HEK293 (cell line): Measurements from ENCODE around the gene PTPRN2.

Experiments used
- BCL11A ChIP-seq: fragments of 450-650 bp; formaldehyde crosslinking; IDR thresholded peaks from 2 replicates; pipeline ENCODE4 v1.5.1; 2016; ENCODE audit warnings: low read depth, missing biosample characterization, missing genetic modification characterization
- CTCF ChIP-seq: fragments of 450-650 bp; formaldehyde crosslinking; IDR thresholded peaks from 2 replicates; pipeline ENCODE4 v1.5.1; 2016; ENCODE audit warnings: missing biosample characterization, missing genetic modification characterization
- ZBTB26 ChIP-seq: fragments of 450-650 bp; formaldehyde crosslinking; optimal IDR thresholded peaks from 2 replicates; pipeline ENCODE3; 2016; ENCODE audit warnings: missing biosample characterization, mild to moderate bottlenecking, missing genetic modification characterization
- ZNF10 ChIP-seq: fragments of 450-650 bp; formaldehyde crosslinking; IDR thresholded peaks from 2 replicates; pipeline ENCODE4 v1.5.1; 2017; ENCODE audit warnings: missing biosample characterization, missing genetic modification characterization
- ZNF280D ChIP-seq: fragments of 450-650 bp; formaldehyde crosslinking; IDR thresholded peaks from 2 replicates; pipeline ENCODE4 v1.5.1; 2016; ENCODE audit warnings: missing biosample characterization, missing genetic modification characterization

DNA sequence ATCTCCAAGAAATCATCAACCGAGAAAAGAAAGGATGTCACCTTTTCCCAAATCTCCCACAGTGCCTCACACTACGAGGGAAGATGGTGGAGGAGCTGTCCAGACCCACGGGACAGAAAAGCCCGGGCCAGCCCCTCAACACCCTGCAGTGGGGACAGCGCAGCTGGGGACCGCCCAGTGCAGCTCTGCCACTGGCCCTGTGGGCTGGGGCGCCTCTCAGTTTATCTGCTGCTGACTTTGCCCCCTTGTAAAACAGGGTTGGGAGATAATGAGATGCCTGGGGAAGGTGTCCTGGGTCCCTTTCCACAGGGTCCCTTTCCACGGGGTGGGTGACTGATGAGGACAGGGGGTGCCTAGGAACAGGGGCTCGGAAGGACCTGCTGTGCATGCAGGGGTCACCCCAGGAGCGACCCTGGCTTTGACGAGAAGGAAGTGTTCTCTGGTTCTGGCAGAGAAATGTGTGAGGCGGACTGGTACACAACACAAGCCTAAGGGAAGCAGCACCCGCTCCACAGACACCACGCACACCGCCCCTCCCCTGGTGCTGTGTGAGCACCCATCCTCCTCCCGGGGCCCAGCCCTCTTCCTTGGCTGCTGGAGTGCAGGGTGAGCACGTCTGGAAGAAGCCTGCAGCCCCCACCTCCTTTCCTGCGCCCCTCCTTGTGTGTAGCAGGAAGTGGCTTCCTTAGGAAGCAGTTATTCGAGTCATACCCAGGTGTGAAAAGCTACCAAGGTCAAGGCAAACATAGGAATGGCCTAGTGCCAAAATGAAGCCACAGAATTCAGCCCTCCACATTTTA, 911.0 kb downstream of the PTPRN2 start:
- no peak for TF ChIP-seq ZNF280D
- no peak for TF ChIP-seq CTCF
- TF ChIP-seq ZBTB26 (tag by site-specific recombination), result no peak
- no peak for TF ChIP-seq ZNF10 (tag by site-specific recombination)
- no peak for TF ChIP-seq BCL11A (tag by site-specific recombination)
